ENCODE measurements around the gene CUBN.

The CUBN gene

GRCh38 chr10:17157024-17157423 is 27.4 kb upstream of the CUBN start:
- H3K27ac ChIP-seq (replicated peaks) = no peak overlapping the region
- TF ChIP-seq REST (IDR thresholded peaks at IDR 0.05; ENCODE audit: insufficient replicate concordance, low read depth) = no peak
- no peak for TF ChIP-seq GABPA (IDR thresholded peaks at IDR 0.05; ENCODE audit: low read depth)
- TF ChIP-seq POLR2AphosphoS5 (IDR thresholded peaks at IDR 0.05; ENCODE audit: low read depth) = no peak
- no peak for TF ChIP-seq CTCF (IDR thresholded peaks at IDR 0.05; ENCODE audit: insufficient read depth, low read length)
- TF ChIP-seq SPI1 (IDR thresholded peaks at IDR 0.05; ENCODE audit: borderline replicate concordance, low read depth) = no peak
- no peaks in the 10 kb centered on the region for H3K27me3 ChIP-seq (ENCODE audit: insufficient read depth, poor library complexity, severe bottlenecking)
- no peak for DNase-seq (ENCODE audit: low read depth in 1 of 2, low spot score in 1 of 2)
- H3K4me3 ChIP-seq (replicated peaks; ENCODE audit: insufficient read depth, low read length) = no peak overlapping the region

GRCh38 chr10:17155826-17156225 is 26.2 kb upstream of the CUBN start:
- H3K27me3 ChIP-seq (ENCODE audit: insufficient read depth, poor library complexity, severe bottlenecking) = no peaks in the 10 kb centered on the region
- DNase-seq (ENCODE audit: low read depth in 1 of 2, low spot score in 1 of 2) = no peak
- H3K27ac ChIP-seq (replicated peaks) = no peak overlapping the region
- TF ChIP-seq POLR2AphosphoS5 (IDR thresholded peaks at IDR 0.05; ENCODE audit: low read depth) = no peak
- no peak for TF ChIP-seq REST (IDR thresholded peaks at IDR 0.05; ENCODE audit: insufficient replicate concordance, low read depth)
- no peak for TF ChIP-seq GABPA (IDR thresholded peaks at IDR 0.05; ENCODE audit: low read depth)
- TF ChIP-seq SPI1 (IDR thresholded peaks at IDR 0.05; ENCODE audit: borderline replicate concordance, low read depth) = no peak
- no peak for TF ChIP-seq CTCF (IDR thresholded peaks at IDR 0.05; ENCODE audit: insufficient read depth, low read length)
- H3K4me3 ChIP-seq (replicated peaks; ENCODE audit: insufficient read depth, low read length) = no peak overlapping the region

- no peak overlapping the region for H3K4me3 ChIP-seq (replicated peaks; ENCODE audit: insufficient read depth, low read length)
- H3K27ac ChIP-seq (replicated peaks) = no peak overlapping the region
- no peak for TF ChIP-seq CTCF (IDR thresholded peaks at IDR 0.05; ENCODE audit: insufficient read depth, low read length)
- no peak for TF ChIP-seq SPI1 (IDR thresholded peaks at IDR 0.05; ENCODE audit: borderline replicate concordance, low read depth)
- TF ChIP-seq POLR2AphosphoS5 (IDR thresholded peaks at IDR 0.05; ENCODE audit: low read depth) = no peak
- TF ChIP-seq GABPA (IDR thresholded peaks at IDR 0.05; ENCODE audit: low read depth) = no peak
- TF ChIP-seq REST (IDR thresholded peaks at IDR 0.05; ENCODE audit: insufficient replicate concordance, low read depth) = no peak
- H3K27me3 ChIP-seq (ENCODE audit: insufficient read depth, poor library complexity, severe bottlenecking) = no peaks in the 10 kb centered on the region
- no peak for DNase-seq (ENCODE audit: low read depth in 1 of 2, low spot score in 1 of 2)
Observed at GRCh38 chr10:17154116-17154515, 24.5 kb upstream of the CUBN start.
